K562 (cell line): ENCODE data around the gene METTL25B. TPM values are rescaled to one million over a fixed set of nuclear protein-coding genes. Genes with fewer than 3 reads are reported as not detected.

Experiments used
- ADNP ChIP-seq: fragments of 200-800 bp; sonication (Bioruptor generic); IDR thresholded peaks from 2 replicates; pipeline ENCODE4 v1.6.1; 2016; ENCODE audit warnings: missing genetic modification characterization, missing compliant biosample characterization
- BRF1 ChIP-seq: IDR thresholded peaks from 3 replicates; pipeline ENCODE4 v1.6.1; 2011; ENCODE audit warnings: borderline replicate concordance, mild to moderate bottlenecking; ENCODE audit not compliant: insufficient read length; ENCODE audit errors: extremely low read depth
- ETV1 ChIP-seq: fragments of 450-650 bp; conservative IDR thresholded peaks from 2 replicates; pipeline ENCODE4 v1.6.1; 2016; ENCODE audit warnings: missing genetic modification characterization, control low read depth, low read depth, missing compliant biosample characterization
- FOXK2 ChIP-seq, 2 experiments: fragments of 450-650 bp; IDR thresholded peaks in 1 of 2; conservative IDR thresholded peaks in 1 of 2; 2 replicates each; pipeline ENCODE4 v1.6.1; 2016; ENCODE audit warnings: low read depth in 2 of 2, mild to moderate bottlenecking in 1 of 2
- MEIS2 ChIP-seq: fragments of 450-650 bp; IDR thresholded peaks from 2 replicates; pipeline ENCODE4 v1.6.1; 2014; ENCODE audit warnings: mild to moderate bottlenecking; ENCODE audit not compliant: partially characterized antibody
- NFIX ChIP-seq: fragments of 250-450 bp; sonication (Bioruptor Pico); IDR thresholded peaks from 2 replicates; pipeline ENCODE4 v1.4.0; 2020; ENCODE audit warnings: low read depth, mild to moderate bottlenecking, moderate library complexity
- STAT5A ChIP-seq: IDR thresholded peaks from 2 replicates; pipeline ENCODE4 v1.6.1; 2012; ENCODE audit warnings: low read length, inconsistent platforms, borderline replicate concordance
- TBL1XR1 ChIP-seq, 2 experiments: IDR thresholded peaks; 2 replicates each; pipeline ENCODE4 v1.6.1; 2012; ENCODE audit warnings: improper control_type of control experiment in 2 of 2, low read length in 2 of 2, mild to moderate bottlenecking in 1 of 2
- ZNF24 ChIP-seq: fragments of 450-650 bp; IDR thresholded peaks from 2 replicates; pipeline ENCODE4 v1.6.1; 2016
- ZNF263 ChIP-seq: sonication (generic); formaldehyde crosslinking; IDR thresholded peaks from 2 replicates; pipeline ENCODE4 v1.8.0; 2022; ENCODE audit warnings: mild to moderate bottlenecking, missing genetic modification reagents, borderline replicate concordance
- polyA plus RNA-seq, 8 experiments: library from polyadenylated mRNA; depleted of rRNA in 4 of 8; stranded (reverse) in 5 of 8; unstranded in 3 of 8; fragments of >200 nt; fragmentation: Nextera tagmentation in 2 of 8; fragmentation: Illumina TruSeq in 1 of 8; extraction: Ambion mirVana in 2 of 8; extraction: Trizol in 1 of 8; gene quantifications; 2 replicates each; pipeline versions ENCODE4 v1.2.1 to v1.2.3, GENCODE V29; 2011 to 2014; ENCODE audit warnings: inconsistent platforms in 1 of 8, missing spikeins in 1 of 8
- total RNA-seq, 7 experiments: library from RNA; depleted of rRNA in 6 of 7; stranded (reverse); fragments of >200 nt in 6 of 7; fragmentation: Illumina TruSeq in 2 of 7; extraction: Trizol in 2 of 7; gene quantifications; 2 replicates each; pipeline versions ENCODE4 v1.2.1 to v1.2.3, GENCODE V29; 2011 to 2021; ENCODE audit warnings: low replicate concordance in 1 of 7
- TF ChIP-seq, protein P1 (sequence below), 2 experiments: fragments of 450-650 bp in 1 of 2; sonication (generic) in 1 of 2; formaldehyde crosslinking in 1 of 2; IDR thresholded peaks; 2 replicates each; pipeline versions ENCODE4 v1.7.1 to v1.9.0; 2016 to 2022; ENCODE audit warnings: inconsistent platforms in 1 of 2, mild to moderate bottlenecking in 1 of 2, missing genetic modification reagents in 1 of 2
- TF ChIP-seq, protein P2 (sequence below): fragments of 450-650 bp; formaldehyde crosslinking; conservative IDR thresholded peaks from 2 replicates; pipeline ENCODE4 v1.4.0; 2022; ENCODE audit warnings: mild to moderate bottlenecking, missing genetic modification characterization
- TF ChIP-seq, protein P3 (sequence below): sonication (generic); formaldehyde crosslinking; IDR thresholded peaks from 2 replicates; pipeline ENCODE4 v1.9.0; 2022; ENCODE audit warnings: mild to moderate bottlenecking, missing genetic modification reagents
- TF ChIP-seq, protein P4 (sequence below): sonication (generic); formaldehyde crosslinking; IDR thresholded peaks from 2 replicates; pipeline ENCODE4 v1.8.1; 2023; ENCODE audit warnings: mild to moderate bottlenecking, missing genetic modification reagents

Gene METTL25B
- total and polyA plus RNA-seq, 9 of the 15 experiments (the other 6 are each of a cell fraction or from before 2014, with no cell fraction given): 7.7 to 48.3 (median 33.1) TPM

DNA sequence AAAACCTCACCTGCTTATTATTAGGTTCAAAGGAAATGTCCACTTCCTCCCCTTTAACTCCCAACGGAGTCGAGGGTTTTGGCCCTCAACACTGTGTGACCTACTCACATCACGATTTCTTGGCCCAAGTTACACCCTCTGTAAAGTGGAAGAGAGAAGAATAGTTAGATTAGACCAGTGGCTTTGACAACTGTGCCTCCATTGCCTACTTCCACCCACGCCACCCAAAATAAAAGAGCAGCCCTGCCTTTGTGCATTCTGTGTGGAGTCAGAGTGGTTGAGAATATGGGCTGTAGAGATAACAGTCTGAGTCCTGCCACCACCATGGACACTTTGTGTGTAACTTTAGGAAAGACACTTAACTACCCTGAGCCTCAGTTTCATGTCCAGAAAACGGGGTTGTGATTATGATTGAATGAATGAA lies 27.3 kb downstream of the METTL25B start (continued):
- TF ChIP-seq, protein P1, sequence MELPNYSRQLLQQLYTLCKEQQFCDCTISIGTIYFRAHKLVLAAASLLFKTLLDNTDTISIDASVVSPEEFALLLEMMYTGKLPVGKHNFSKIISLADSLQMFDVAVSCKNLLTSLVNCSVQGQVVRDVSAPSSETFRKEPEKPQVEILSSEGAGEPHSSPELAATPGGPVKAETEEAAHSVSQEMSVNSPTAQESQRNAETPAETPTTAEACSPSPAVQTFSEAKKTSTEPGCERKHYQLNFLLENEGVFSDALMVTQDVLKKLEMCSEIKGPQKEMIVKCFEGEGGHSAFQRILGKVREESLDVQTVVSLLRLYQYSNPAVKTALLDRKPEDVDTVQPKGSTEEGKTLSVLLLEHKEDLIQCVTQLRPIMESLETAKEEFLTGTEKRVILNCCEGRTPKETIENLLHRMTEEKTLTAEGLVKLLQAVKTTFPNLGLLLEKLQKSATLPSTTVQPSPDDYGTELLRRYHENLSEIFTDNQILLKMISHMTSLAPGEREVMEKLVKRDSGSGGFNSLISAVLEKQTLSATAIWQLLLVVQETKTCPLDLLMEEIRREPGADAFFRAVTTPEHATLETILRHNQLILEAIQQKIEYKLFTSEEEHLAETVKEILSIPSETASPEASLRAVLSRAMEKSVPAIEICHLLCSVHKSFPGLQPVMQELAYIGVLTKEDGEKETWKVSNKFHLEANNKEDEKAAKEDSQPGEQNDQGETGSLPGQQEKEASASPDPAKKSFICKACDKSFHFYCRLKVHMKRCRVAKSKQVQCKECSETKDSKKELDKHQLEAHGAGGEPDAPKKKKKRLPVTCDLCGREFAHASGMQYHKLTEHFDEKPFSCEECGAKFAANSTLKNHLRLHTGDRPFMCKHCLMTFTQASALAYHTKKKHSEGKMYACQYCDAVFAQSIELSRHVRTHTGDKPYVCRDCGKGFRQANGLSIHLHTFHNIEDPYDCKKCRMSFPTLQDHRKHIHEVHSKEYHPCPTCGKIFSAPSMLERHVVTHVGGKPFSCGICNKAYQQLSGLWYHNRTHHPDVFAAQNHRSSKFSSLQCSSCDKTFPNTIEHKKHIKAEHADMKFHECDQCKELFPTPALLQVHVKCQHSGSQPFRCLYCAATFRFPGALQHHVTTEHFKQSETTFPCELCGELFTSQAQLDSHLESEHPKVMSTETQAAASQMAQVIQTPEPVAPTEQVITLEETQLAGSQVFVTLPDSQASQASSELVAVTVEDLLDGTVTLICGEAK (IDR thresholded peaks at IDR 0.05): no peak
- TF ChIP-seq, protein P1 (CRISPR knock-in tag; IDR thresholded peaks at IDR 0.05): no peak
- TF ChIP-seq, protein P2, sequence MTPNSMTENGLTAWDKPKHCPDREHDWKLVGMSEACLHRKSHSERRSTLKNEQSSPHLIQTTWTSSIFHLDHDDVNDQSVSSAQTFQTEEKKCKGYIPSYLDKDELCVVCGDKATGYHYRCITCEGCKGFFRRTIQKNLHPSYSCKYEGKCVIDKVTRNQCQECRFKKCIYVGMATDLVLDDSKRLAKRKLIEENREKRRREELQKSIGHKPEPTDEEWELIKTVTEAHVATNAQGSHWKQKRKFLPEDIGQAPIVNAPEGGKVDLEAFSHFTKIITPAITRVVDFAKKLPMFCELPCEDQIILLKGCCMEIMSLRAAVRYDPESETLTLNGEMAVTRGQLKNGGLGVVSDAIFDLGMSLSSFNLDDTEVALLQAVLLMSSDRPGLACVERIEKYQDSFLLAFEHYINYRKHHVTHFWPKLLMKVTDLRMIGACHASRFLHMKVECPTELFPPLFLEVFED (CRISPR knock-in tag): peak; percentile 28; the same call in 1 of the 2 replicates
- TF ChIP-seq ZNF263 (CRISPR knock-in tag) (no peak), MEIS2 (no peak), BRF1 (no peak), FOXK2 (conservative IDR thresholded peaks at IDR 0.05 in 1 of 2, IDR thresholded peaks at IDR 0.05 in 1 of 2; ENCODE audit: low read depth in 2 of 2) (0 out of 4 replicates have a peak, but pooled peaks of 1 of the 2 experiments have one; percentile 8), ETV1 (tag) (no peak), ADNP (tag) (no peak), TBL1XR1 (IDR thresholded peaks at IDR 0.05; ENCODE audit: low read length in 2 of 2) (no peak), ZNF24 (peak; percentile 93), STAT5A (peak; percentile 17; the same call in 1 of the 2 replicates), NFIX (CRISPR knock-in tag) (no peak)
- TF ChIP-seq, protein P3, sequence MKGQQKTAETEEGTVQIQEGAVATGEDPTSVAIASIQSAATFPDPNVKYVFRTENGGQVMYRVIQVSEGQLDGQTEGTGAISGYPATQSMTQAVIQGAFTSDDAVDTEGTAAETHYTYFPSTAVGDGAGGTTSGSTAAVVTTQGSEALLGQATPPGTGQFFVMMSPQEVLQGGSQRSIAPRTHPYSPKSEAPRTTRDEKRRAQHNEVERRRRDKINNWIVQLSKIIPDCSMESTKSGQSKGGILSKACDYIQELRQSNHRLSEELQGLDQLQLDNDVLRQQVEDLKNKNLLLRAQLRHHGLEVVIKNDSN: no peak
- TF ChIP-seq, protein P4, sequence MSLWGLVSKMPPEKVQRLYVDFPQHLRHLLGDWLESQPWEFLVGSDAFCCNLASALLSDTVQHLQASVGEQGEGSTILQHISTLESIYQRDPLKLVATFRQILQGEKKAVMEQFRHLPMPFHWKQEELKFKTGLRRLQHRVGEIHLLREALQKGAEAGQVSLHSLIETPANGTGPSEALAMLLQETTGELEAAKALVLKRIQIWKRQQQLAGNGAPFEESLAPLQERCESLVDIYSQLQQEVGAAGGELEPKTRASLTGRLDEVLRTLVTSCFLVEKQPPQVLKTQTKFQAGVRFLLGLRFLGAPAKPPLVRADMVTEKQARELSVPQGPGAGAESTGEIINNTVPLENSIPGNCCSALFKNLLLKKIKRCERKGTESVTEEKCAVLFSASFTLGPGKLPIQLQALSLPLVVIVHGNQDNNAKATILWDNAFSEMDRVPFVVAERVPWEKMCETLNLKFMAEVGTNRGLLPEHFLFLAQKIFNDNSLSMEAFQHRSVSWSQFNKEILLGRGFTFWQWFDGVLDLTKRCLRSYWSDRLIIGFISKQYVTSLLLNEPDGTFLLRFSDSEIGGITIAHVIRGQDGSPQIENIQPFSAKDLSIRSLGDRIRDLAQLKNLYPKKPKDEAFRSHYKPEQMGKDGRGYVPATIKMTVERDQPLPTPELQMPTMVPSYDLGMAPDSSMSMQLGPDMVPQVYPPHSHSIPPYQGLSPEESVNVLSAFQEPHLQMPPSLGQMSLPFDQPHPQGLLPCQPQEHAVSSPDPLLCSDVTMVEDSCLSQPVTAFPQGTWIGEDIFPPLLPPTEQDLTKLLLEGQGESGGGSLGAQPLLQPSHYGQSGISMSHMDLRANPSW (CRISPR knock-in tag): no peak
